NCI-H345 (cell line): Measurements from ENCODE around the gene RMDN2.
"Not testable (repeated sequence)": the region's sequence is repeated elsewhere in the genome, so short reads cannot be mapped to it uniquely, and the experiment has no call there.

Experiments
- DNase-seq: peaks from one replicate; lab custom pipeline; 2025; lab: John Stamatoyannopoulos, UW

The RMDN2 gene

GRCh38 chr2:37932873-37933272, 7.8 kb downstream of the RMDN2 start:
- not testable (repeated sequence) for DNase-seq

DNA sequence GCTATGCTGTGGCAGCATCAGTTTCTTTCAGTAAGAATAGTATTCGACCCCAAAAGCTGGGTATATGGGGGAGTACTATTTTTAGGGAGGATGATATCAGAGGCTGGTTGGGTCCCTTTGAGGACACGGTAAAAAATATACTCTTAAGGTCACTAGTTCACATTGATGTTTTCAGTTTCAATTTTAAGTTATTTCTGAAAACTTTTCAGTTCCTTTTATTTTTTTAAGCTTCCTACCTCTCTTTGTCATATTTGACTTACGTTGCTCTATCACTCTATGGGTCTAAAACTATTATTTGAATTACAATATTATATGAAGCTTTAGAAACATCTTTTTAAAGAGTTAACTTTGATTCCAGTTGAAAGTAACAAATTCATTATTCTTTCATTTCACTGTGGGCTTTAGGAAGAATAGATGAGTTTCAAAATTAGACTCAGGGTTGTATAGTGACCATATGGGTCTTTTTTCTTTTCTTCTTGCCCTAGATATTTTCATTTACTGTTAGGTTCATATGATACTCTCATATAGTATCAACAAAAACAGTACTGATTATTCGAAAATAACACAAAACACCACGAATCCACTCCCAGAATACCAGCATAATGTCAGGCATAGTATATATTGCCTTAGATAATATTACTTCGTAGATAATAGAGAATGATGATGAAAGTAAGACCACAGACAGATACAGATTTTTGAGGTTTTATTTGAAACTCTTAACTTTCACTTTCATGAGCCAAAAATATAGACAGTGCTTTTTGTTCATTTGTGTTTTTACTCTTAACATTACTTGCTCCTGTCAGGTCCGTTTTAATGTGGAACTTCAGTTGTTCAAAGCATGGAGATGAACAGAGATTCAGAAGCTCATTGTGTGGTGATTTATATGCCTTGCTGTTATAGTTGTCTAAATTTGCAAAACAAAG, 9.8 kb downstream of the RMDN2 start:
- no peak for DNase-seq

GRCh38 chr2:37937568-37937967, 12.5 kb downstream of the RMDN2 start:
- not testable (repeated sequence) for DNase-seq

GRCh38 chr2:37941267-37941666, 16.2 kb downstream of the RMDN2 start:
- DNase-seq, result not testable (repeated sequence)

DNA sequence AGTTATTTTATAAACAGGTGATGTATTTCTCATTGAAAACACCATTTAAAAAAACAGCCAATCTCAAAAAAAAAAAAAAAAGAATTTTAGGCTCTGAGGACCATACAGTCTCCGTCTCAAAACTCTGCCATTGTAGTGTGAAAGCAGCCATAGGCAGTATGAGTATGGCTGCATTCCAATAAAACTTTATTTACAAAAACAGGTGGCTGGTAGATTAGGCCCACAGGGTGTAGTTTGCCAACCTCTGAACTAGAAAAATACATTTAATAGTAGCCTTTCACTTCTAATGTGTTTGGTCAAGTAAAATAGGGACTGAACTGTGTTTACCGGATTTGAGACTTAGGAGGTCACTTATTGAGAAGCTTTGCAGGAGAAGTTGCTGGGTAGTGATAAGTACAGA, 19.2 kb downstream of the RMDN2 start:
- no peak for DNase-seq

DNA sequence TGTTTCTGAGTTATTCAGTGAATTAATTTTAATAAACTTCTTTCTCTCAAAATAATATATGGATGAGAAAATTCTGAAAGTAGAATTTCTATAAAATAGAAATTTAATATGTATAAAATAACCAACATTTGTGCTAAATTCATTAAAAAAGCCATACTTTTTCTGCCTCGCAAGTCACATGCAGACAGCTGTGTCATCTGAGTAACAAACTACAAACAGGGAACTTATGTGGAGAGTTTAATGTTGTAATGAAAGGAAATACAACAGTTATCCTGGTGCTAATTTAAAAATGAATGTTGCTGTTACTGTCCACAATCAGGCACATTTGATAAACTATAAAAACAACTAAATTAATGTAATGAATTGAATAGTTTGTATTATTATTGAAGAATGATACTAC, 22.2 kb downstream of the RMDN2 start:
- DNase-seq, result no peak

GRCh38 chr2:37962018-37962739, 37.1 kb downstream of the RMDN2 start:
- DNase-seq, result not testable (repeated sequence)

GRCh38 chr2:37962740-37963121, 37.6 kb downstream of the RMDN2 start:
- DNase-seq, result not testable (repeated sequence)

DNA sequence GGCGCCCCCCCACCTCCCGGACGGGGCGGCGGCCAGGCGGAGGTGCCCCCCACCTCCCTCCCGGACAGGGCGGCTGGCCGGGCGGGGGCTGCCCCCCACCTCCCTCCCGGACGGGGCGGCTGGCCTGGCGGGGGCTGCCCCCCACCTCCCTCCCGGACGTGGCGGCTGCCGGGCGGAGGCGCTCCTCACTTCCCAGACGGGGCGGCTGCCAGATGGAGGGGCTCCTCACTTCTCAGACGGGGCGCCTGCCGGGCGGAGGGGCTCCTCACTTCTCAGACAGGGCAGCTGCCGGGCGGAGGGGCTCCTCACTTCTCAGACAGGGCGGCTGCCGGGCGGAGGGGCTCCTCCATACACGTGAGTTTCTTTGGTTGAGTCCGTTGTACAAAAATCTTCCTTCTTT, 38.8 kb downstream of the RMDN2 start:
- not testable (repeated sequence) for DNase-seq

GRCh38 chr2:37966326-37966725, 41.2 kb downstream of the RMDN2 start:
- DNase-seq, result no peak

DNA sequence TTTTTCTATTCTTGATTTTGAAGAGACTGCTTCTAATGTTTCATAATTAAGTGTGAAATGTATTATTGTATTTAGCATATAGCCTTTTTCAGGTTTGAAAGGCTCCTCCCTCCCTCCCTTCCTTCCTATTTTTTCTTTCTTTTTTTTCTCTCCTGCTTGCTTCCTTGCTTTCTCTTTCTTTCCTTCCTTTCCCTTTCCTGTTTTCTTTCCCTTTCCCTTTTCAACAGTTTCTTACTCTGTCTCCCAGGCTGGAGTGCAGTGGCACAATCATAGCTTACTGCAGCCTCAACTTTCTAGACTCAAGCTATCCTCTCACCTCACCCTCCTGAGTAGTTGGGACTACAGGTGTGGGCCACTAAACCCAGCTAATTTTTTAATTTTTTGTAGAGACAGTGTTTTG, 44.6 kb downstream of the RMDN2 start:
- no peak for DNase-seq

DNA sequence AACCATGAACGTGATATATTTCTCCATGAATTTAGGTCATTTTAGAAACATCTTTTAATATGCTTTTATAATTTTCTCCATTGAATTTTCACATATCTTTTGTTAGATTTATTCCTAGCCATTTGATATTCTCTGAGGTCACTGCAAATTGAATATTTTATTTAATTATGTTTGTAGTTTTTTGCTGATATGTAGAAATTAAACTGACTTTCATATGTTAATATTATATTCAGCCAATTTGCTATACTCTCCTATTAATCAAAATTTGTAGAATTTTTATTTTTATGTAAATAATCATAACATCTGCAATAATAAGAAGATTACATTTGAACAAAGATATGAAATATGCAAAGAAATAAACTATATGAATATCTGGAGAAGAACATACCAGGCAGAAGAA, 46.9 kb downstream of the RMDN2 start:
- no peak for DNase-seq

GRCh38 chr2:37973615-37974353, 48.7 kb downstream of the RMDN2 start:
- DNase-seq, result no peak

- no peak for DNase-seq
Observed at GRCh38 chr2:37975808-37976207, 50.7 kb downstream of the RMDN2 start.

DNA sequence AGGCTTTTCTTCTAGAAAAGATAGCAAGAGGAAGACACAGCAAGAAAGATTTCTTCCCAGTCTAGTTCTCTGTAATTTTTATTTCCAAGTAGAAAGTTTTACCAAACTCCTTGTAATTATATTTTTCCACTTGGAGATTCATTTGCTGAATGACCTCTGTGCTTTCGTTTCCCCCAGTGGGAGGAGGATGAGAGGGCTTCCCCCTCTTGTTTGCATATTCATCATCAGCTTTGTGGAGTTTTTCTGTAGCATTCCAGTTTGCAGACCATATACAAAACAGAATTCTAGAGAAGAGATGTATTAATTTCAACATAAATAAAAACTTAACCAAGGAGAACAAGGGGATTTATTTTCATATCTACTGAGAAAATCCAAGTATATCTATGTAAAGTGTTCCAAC, 51.3 kb downstream of the RMDN2 start:
- DNase-seq, result no peak

- peak; percentile 76 for DNase-seq
Observed at GRCh38 chr2:37982147-37982582, 57.1 kb downstream of the RMDN2 start.

- DNase-seq, result no peak
Observed at GRCh38 chr2:37982847-37983246, 57.8 kb downstream of the RMDN2 start.

DNA sequence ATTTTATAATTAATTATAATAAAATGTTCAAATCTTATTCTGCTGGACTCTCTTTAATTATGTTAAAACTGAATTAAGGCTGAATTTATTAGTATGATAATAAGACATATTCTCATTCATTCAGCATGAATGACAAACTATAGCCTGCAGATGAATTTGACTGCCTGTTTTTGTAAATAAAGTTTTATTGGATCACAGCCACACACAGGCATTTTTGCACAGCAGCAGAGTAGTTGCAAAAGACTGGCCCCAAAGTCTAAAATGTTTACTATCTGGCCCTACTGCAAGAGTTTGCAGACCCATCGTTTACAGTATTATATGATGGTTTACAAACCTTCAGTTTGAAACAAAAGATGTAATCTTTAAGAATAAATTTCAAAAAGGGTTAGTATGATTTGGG, 58.6 kb downstream of the RMDN2 start:
- DNase-seq, result no peak

DNA sequence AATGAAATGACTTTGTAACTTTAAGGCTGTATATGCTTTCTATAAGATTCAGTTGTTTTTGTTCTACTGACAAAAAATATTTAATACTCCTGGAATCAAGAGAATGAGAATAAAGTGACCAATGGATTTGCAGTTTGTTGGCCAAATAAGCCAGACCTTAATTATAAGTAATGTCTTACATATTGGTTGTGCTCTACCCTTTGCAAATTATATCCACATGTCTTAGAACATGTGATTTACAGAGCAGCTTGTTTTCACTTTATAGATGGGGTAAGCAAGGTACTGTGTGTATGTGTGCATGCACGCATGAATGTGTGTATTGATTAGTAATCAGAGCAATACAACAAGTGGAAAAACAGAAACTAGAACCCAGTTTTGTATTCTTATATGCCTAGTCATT, 59.1 kb downstream of the RMDN2 start:
- no peak for DNase-seq

DNA sequence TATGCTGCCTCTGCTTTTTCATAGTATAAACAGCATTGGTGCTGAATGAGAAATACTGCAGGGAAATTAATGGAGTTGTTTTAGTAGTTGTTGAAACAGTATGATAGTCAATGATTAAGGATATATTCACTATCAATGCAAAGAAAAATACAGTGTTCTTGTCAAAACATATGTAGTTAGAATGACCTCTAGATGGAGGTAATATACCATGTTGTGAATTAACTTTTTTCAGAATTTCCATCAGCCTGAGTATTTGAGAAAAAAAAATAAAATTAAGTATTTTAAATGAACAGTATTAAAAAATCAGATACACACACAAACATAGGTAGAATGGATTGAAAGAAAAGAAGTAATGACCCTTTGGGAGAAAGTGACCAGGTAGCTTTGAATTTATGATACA, 59.5 kb downstream of the RMDN2 start:
- DNase-seq, result no peak

- DNase-seq, result no peak
Observed at GRCh38 chr2:37985333-37985732, 60.2 kb downstream of the RMDN2 start.

- no peak for DNase-seq
Observed at GRCh38 chr2:37987098-37987775, 62.1 kb downstream of the RMDN2 start.
